ENCODE measurements around the gene NKAIN4. TPM values are rescaled to one million over a fixed set of nuclear protein-coding genes. Genes with fewer than 3 reads are reported as not detected.

The NKAIN4 gene
- total and polyA plus RNA-seq, 2 experiments from 2014 or later, result 12.6 to 13.2 TPM

DNA sequence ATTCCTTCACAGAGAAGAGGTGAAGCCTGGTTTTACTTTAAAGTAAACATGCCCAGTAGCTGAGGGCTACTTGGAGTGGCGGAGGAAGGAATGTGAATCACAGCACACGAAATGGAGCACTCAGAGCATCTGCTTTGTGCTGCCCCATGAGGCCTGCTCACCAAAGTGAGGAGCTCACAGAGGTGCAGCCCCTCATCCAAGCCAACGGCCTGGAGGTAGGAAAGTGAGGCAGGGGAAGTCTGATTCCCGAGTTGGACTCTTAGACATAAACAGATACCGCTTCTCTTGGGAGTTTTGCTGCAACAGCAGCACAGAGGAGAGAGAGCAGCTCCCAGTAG, 41.9 kb downstream of the NKAIN4 start:
- TF ChIP-seq EZH2 (IDR thresholded peaks at IDR 0.05; ENCODE audit: low read depth, unreplicated experiment), result no peak
- TF ChIP-seq CREB1 (CRISPR knock-in tag; IDR thresholded peaks at IDR 0.05; ENCODE audit: low read depth), result no peak
- H3K4me3 Mint-ChIP-seq, result peak overlapping the region; percentile 30; the same call in 1 of the 3 replicates
- no peak for DNase-seq (ENCODE audit: low spot score)
- Histone ChIP-seq H2AFZ (no peak overlapping the region), H3K36me3 (ENCODE audit: insufficient read depth) (peaks cover 34% of the 10 kb centered on the region), H3K79me2 (replicated peaks; ENCODE audit: insufficient read depth) (peaks cover 83% of the 10 kb centered on the region), H3K4me2 (no peak overlapping the region), H4K20me1 (replicated peaks; ENCODE audit: insufficient read depth) (peaks cover 70% of the 10 kb centered on the region), H3K4me1 (ENCODE audit: insufficient read depth) (peaks cover 15% of the 10 kb centered on the region), H3K9me2 (ENCODE audit: insufficient read depth) (no peaks in the 10 kb centered on the region), H3F3A (replicated peaks; ENCODE audit: low read depth) (peaks cover 14% of the 10 kb centered on the region; the same call in 1 of the 2 replicates), H3K27ac (ENCODE audit: low read depth) (no peak overlapping the region), H3K27me3 (ENCODE audit: insufficient read depth) (no peaks in the 10 kb centered on the region), H3K4me3 (no peak overlapping the region)
- peaks cover 73% of the 10 kb centered on the region for H3K36me3 Mint-ChIP-seq (ENCODE audit: low read depth)
- H3K9me3 Mint-ChIP-seq, result no peaks in the 10 kb centered on the region
- H3K27me3 Mint-ChIP-seq (ENCODE audit: insufficient read depth, low read depth, poor library complexity), result peaks cover 5% of the 10 kb centered on the region
- no peak overlapping the region for H3K27ac Mint-ChIP-seq
- no peak for ATAC-seq
- H3K4me1 Mint-ChIP-seq, result peaks cover 27% of the 10 kb centered on the region

DNA sequence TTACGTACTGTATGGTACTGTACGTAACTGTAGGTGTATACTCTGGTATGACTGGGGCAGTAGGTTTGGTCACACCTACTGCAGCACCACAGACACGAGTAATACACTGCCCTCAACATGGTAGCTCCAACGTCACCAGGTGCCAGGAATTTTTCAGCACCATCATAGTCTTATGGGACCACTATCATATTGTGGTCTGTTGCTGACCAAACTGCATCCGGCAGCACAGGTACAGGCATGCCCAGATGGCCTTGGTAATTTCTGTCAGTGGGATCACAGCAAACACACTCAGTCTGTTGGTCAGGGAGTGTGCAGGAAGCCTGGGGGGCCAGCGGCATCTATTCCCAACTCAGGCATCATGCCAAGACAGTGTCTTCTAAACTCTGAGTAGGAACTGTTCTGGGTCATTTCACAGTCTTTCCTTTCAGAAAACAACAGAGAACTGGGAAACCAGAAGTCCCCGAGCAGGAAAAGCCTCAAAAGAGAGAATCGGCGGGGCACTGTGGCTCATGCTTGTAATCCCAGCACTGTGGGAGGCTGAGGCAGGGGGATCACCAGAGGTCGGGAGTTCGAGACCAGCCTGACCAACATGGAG, 44.2 kb downstream of the NKAIN4 start:
- TF ChIP-seq CTCF (conservative IDR thresholded peaks at IDR 0.05; ENCODE audit: low read depth in 2 of 2), result no peak
- TF ChIP-seq JUNB (IDR thresholded peaks at IDR 0.05; ENCODE audit: unreplicated experiment), result no peak
- TF ChIP-seq, protein P1, sequence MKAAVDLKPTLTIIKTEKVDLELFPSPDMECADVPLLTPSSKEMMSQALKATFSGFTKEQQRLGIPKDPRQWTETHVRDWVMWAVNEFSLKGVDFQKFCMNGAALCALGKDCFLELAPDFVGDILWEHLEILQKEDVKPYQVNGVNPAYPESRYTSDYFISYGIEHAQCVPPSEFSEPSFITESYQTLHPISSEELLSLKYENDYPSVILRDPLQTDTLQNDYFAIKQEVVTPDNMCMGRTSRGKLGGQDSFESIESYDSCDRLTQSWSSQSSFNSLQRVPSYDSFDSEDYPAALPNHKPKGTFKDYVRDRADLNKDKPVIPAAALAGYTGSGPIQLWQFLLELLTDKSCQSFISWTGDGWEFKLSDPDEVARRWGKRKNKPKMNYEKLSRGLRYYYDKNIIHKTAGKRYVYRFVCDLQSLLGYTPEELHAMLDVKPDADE (IDR thresholded peaks at IDR 0.05), result no peak
- no peak for TF ChIP-seq ZNF114 (CRISPR knock-in tag; IDR thresholded peaks at IDR 0.05)
- Mint-ChIP-seq H3K9me3 (no peaks in the 10 kb centered on the region), H3K36me3 (ENCODE audit: low read depth) (peaks cover 92% of the 10 kb centered on the region), H3K27ac (no peak overlapping the region), H3K4me3 (no peak overlapping the region), H3K4me1 (peaks cover 22% of the 10 kb centered on the region), H3K27me3 (ENCODE audit: insufficient read depth, low read depth, poor library complexity) (peaks cover 6% of the 10 kb centered on the region)
- DNase-seq (ENCODE audit: low spot score) (no peak), ATAC-seq (no peak)
- no peak overlapping the region for H2AFZ ChIP-seq
- peaks cover 15% of the 10 kb centered on the region; the same call in 1 of the 2 replicates for H3K4me1 ChIP-seq (ENCODE audit: insufficient read depth)
- no peaks in the 10 kb centered on the region for H3K9me2 ChIP-seq (ENCODE audit: insufficient read depth)
- no peak overlapping the region for H3K4me2 ChIP-seq
- H4K20me1 ChIP-seq (replicated peaks; ENCODE audit: insufficient read depth), result peaks cover 78% of the 10 kb centered on the region
- H3K4me3 ChIP-seq, result no peak overlapping the region
- peaks cover 34% of the 10 kb centered on the region for H3K36me3 ChIP-seq (ENCODE audit: insufficient read depth)
- H3K27me3 ChIP-seq (ENCODE audit: insufficient read depth), result no peaks in the 10 kb centered on the region
- no peak overlapping the region for H3K27ac ChIP-seq (ENCODE audit: low read depth)
- peaks cover 100% of the 10 kb centered on the region for H3K79me2 ChIP-seq (replicated peaks; ENCODE audit: insufficient read depth)
- peaks cover 11% of the 10 kb centered on the region; the same call in 1 of the 2 replicates for H3F3A ChIP-seq (replicated peaks; ENCODE audit: low read depth)

GRCh38 chr20:63208346-63208909, 45.8 kb downstream of the NKAIN4 start:
- Histone ChIP-seq H3K4me1 (ENCODE audit: insufficient read depth) (0 out of 2 replicates have a peak, but pooled peaks cover 3% of the 10 kb centered on the region), H4K20me1 (replicated peaks; ENCODE audit: insufficient read depth) (peaks cover 73% of the 10 kb centered on the region), H2AFZ (no peak overlapping the region), H3K27me3 (ENCODE audit: insufficient read depth) (no peaks in the 10 kb centered on the region), H3K4me2 (no peak overlapping the region), H3K27ac (ENCODE audit: low read depth) (0 out of 2 replicates have a peak overlapping the region, but pooled peaks have one; percentile 48), H3K9me2 (ENCODE audit: insufficient read depth) (no peaks in the 10 kb centered on the region), H3K4me3 (no peak overlapping the region), H3F3A (replicated peaks; ENCODE audit: low read depth) (peaks cover 7% of the 10 kb centered on the region; the same call in 1 of the 2 replicates), H3K79me2 (replicated peaks; ENCODE audit: insufficient read depth) (peaks cover 100% of the 10 kb centered on the region), H3K36me3 (ENCODE audit: insufficient read depth) (peaks cover 28% of the 10 kb centered on the region)
- H3K36me3 Mint-ChIP-seq (ENCODE audit: low read depth), result peaks cover 92% of the 10 kb centered on the region
- H3K27ac Mint-ChIP-seq, result no peak overlapping the region
- H3K27me3 Mint-ChIP-seq (ENCODE audit: insufficient read depth, low read depth, poor library complexity), result peaks cover 6% of the 10 kb centered on the region
- peaks cover 6% of the 10 kb centered on the region for H3K4me1 Mint-ChIP-seq
- no peak overlapping the region for H3K4me3 Mint-ChIP-seq
- ATAC-seq (no peak), DNase-seq (ENCODE audit: low spot score) (no peak)
- H3K9me3 Mint-ChIP-seq, result no peaks in the 10 kb centered on the region
- TF ChIP-seq, protein P2, sequence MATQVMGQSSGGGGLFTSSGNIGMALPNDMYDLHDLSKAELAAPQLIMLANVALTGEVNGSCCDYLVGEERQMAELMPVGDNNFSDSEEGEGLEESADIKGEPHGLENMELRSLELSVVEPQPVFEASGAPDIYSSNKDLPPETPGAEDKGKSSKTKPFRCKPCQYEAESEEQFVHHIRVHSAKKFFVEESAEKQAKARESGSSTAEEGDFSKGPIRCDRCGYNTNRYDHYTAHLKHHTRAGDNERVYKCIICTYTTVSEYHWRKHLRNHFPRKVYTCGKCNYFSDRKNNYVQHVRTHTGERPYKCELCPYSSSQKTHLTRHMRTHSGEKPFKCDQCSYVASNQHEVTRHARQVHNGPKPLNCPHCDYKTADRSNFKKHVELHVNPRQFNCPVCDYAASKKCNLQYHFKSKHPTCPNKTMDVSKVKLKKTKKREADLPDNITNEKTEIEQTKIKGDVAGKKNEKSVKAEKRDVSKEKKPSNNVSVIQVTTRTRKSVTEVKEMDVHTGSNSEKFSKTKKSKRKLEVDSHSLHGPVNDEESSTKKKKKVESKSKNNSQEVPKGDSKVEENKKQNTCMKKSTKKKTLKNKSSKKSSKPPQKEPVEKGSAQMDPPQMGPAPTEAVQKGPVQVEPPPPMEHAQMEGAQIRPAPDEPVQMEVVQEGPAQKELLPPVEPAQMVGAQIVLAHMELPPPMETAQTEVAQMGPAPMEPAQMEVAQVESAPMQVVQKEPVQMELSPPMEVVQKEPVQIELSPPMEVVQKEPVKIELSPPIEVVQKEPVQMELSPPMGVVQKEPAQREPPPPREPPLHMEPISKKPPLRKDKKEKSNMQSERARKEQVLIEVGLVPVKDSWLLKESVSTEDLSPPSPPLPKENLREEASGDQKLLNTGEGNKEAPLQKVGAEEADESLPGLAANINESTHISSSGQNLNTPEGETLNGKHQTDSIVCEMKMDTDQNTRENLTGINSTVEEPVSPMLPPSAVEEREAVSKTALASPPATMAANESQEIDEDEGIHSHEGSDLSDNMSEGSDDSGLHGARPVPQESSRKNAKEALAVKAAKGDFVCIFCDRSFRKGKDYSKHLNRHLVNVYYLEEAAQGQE (IDR thresholded peaks at IDR 0.05; ENCODE audit: unreplicated experiment), result no peak
- no peak for TF ChIP-seq STAT1 (IDR thresholded peaks at IDR 0.05; ENCODE audit: unreplicated experiment)
- no peak for TF ChIP-seq ZNF114 (CRISPR knock-in tag; IDR thresholded peaks at IDR 0.05)
- TF ChIP-seq EZH2phosphoT487 (IDR thresholded peaks at IDR 0.05; ENCODE audit: unreplicated experiment), result no peak
- no peak for TF ChIP-seq CTCF (conservative IDR thresholded peaks at IDR 0.05; ENCODE audit: low read depth in 2 of 2)
